PC-3 (cell line): Measurements from ENCODE around the gene ATG7.

Source experiments
- CTCF ChIP-seq: fragments of 300-600 bp; sonication (generic); conservative IDR thresholded peaks from 2 replicates; pipeline ENCODE4 v1.5.1; 2017; ENCODE audit warnings: antibody characterized with exemption, low read depth, mild to moderate bottlenecking, low read length
- EZH2 ChIP-seq: fragments of 300-600 bp; sonication (generic); IDR thresholded peaks from one replicate; pipeline ENCODE4 v1.6.1; 2017; ENCODE audit warnings: antibody characterized with exemption, mild to moderate bottlenecking, low read length; ENCODE audit not compliant: unreplicated experiment
- EZH2phosphoT487 ChIP-seq: fragments of 300-600 bp; sonication (generic); IDR thresholded peaks from 2 replicates; pipeline ENCODE4 v1.6.1; 2018; ENCODE audit warnings: mild to moderate bottlenecking, antibody characterized with exemption, low read length, borderline replicate concordance

- TF ChIP-seq CTCF, result no peak
- no peak for TF ChIP-seq EZH2
- TF ChIP-seq EZH2phosphoT487, result no peak
Observed at GRCh38 chr3:11536132-11536935, 264.1 kb downstream of the ATG7 start.
